Stimulated activated naive B cell treated with anti-CD40 and anti-IgM and Interleukin-4, amounts not matched to agents 10 μg/mL and 1 μg/mL and 100 μg/mL, for 72 hours (primary cell): ENCODE results near the gene GNGT2.

ENCODE experiments used
- ATAC-seq, 2 donors: fragments of 150-1000 bp; cut with Tn5 transposase; replicated peaks; 2 replicates each; pipeline ENCODE4 v1.10.0; 2021; ENCODE audit warnings: moderate library complexity in 1 of 2
- DNase-seq: peaks from one replicate; pipeline ENCODE4 v3.0.0; 2021
- H3K27ac Mint-ChIP-seq: one replicate; pipeline ENCODE4 v1.8.0; 2022; ENCODE audit warnings: mild to moderate bottlenecking, mixed read lengths
- H3K27me3 Mint-ChIP-seq, 2 donors: one replicate each; pipeline ENCODE4 v1.8.0; 2022; ENCODE audit warnings: mixed read lengths in 2 of 2
- H3K36me3 Mint-ChIP-seq, 2 donors: one replicate each; pipeline ENCODE4 v1.8.0; 2022; ENCODE audit warnings: mixed read lengths in 2 of 2, mild to moderate bottlenecking in 1 of 2
- H3K4me1 Mint-ChIP-seq, 2 donors: one replicate each; pipeline ENCODE4 v1.8.0; 2022; ENCODE audit warnings: mixed read lengths in 2 of 2, mild to moderate bottlenecking in 1 of 2
- H3K4me3 Mint-ChIP-seq, 2 donors: one replicate each; pipeline ENCODE4 v1.8.0; 2022; ENCODE audit warnings: mild to moderate bottlenecking in 2 of 2, mixed read lengths in 2 of 2, moderate library complexity in 1 of 2
- H3K9me3 Mint-ChIP-seq, 2 donors: one replicate each; pipeline ENCODE4 v1.8.0; 2022; ENCODE audit warnings: mixed read lengths in 2 of 2, mild to moderate bottlenecking in 1 of 2

The GNGT2 gene

DNA sequence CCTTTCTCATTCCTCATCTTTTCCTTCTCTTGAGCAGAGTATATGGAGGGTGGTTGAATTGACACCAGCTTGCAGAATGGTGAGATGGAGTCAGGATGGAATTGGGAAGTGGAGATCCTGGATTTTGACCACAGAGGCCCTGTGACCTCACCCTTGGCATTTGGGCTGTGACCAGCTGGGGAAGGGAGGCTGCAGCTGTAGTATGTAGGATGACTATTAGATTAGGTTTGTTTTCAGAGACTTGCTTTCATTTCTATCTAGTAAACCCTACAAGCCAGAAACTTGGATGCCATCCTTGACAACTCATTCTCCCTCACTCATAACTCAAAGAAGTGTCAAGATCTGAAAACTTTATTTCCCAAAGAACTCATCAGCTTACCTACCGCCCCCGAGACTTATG lies 5.9 kb downstream of the GNGT2 start:
- H3K27ac Mint-ChIP-seq, result no peak overlapping the region
- peaks cover 10 to 15% of the 10 kb centered on the region in 2 donors for H3K36me3 Mint-ChIP-seq
- H3K9me3 Mint-ChIP-seq, result no peaks in the 10 kb centered on the region
- DNase-seq (no peak), ATAC-seq (no peak)
- no peak overlapping the region for H3K4me3 Mint-ChIP-seq
- H3K4me1 Mint-ChIP-seq, result peaks cover 9 to 18% of the 10 kb centered on the region in 2 donors
- no peaks in the 10 kb centered on the region for H3K27me3 Mint-ChIP-seq

DNA sequence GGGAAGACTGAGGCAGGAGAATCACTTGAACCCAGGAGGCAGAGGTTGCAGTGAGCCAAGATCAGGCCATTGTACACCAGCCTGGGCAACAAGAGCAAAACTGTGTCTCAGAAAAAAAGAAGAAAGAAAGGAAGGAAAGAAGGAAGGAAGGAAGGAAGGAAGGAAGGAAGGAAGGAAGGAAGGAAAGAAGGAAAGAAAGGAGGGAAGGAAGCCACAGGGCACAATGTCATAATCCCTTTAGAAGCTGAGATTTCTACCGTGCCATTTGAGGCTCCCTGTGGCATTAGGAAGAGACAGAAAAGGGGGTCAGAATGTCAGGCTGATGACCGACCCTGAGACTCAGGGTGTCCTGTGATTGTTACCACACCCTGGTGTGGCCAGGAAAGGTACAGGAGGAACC lies 6.6 kb downstream of the GNGT2 start:
- DNase-seq (no peak), ATAC-seq (no peak)
- Mint-ChIP-seq H3K4me3 (no peak overlapping the region), H3K9me3 (no peaks in the 10 kb centered on the region), H3K36me3 (peaks cover 10 to 15% of the 10 kb centered on the region in 2 donors), H3K27ac (no peak overlapping the region), H3K27me3 (no peaks in the 10 kb centered on the region), H3K4me1 (peaks cover 2 to 11% of the 10 kb centered on the region in 2 donors)

DNA sequence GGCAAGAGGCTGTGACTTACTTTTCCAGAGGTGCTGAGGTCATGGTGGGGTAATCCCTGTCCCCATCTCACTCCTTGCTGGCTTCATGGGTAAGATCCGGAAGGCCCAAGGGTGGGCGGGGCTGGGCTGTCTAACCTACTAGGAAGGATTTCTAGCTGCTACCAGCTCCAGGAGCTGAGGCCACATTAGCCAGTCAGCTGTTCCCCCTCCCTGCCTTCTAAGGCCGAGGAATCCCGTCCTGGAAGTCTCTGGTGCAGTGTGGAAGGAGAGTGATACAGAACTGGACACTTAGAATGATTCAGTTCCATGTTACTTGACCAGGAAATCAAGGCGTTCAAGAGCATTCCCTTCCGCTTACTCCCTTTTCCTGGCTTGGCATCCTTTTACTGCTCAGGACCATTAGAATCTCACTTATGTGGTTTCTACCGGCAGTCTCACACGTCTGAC lies 8.9 kb downstream of the GNGT2 start:
- no peaks in the 10 kb centered on the region for H3K27me3 Mint-ChIP-seq
- no peak for ATAC-seq
- H3K36me3 Mint-ChIP-seq, result peaks cover 8 to 10% of the 10 kb centered on the region in 2 donors
- no peak overlapping the region for H3K4me3 Mint-ChIP-seq
- H3K4me1 Mint-ChIP-seq, result peaks cover 0 to 5% of the 10 kb centered on the region in 2 donors
- no peak overlapping the region for H3K27ac Mint-ChIP-seq
- DNase-seq, result no peak
- H3K9me3 Mint-ChIP-seq, result no peaks in the 10 kb centered on the region

DNA sequence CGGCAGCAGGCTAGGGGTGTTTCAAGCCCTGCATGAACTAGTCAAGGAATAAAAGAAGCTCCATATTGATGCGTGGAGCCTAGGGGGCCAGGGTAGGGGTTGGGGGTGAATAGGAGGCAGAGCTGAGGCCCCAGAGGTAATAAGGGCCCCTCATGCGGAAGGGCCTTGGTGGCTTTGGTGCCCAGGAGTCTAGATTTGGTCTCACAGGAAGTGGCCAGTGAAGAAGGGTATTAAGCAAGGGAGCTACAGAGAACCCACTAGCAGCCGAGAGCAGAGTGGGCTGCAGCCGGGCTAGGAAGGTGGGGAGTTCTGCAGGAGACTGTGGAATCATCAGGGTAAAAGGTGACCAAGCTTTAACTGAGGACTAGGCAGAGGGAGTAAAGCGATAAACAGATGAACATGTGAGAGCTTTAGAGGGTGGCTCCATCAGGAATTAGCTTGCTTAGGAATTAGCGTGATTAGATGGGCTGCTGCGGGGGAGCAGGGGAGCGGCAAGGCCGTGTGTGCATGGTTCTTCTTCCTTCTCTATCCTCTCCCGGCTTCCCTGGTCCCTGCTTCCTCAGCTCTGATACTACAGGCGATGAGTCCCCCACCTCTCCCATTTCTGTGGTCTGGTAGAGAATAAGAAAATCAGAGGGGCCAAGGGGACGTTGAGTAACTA lies 9.8 kb downstream of the GNGT2 start:
- Mint-ChIP-seq H3K27ac (no peak overlapping the region), H3K27me3 (no peaks in the 10 kb centered on the region), H3K4me1 (peaks cover 0 to 3% of the 10 kb centered on the region in 2 donors), H3K36me3 (peaks cover 0 to 2% of the 10 kb centered on the region in 2 donors), H3K4me3 (no peak overlapping the region), H3K9me3 (no peaks in the 10 kb centered on the region)
- ATAC-seq, result no peak
- DNase-seq, result no peak

DNA sequence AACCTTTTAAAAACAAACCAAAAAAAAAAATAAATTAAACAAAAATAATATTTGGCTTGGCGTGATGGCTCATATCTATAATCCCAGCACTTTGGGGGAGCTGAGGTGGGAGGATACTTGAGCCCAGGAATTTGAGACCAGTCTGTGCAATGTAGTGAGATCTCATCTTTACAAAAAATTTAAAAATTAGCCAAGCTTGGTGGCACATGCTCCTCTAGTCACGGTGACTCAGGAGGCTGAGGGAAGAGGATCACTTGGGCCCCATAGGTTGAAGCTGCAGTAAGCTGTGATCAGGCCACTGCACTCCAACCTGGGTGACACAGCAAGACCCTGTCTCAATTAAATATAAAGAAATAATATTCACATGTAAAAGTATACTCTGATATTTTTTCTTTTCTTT lies 12.2 kb downstream of the GNGT2 start:
- H3K4me1 Mint-ChIP-seq, result peaks cover 13 to 15% of the 10 kb centered on the region in 2 donors
- H3K9me3 Mint-ChIP-seq, result no peaks in the 10 kb centered on the region
- H3K27ac Mint-ChIP-seq, result no peak overlapping the region
- H3K36me3 Mint-ChIP-seq, result no peaks in the 10 kb centered on the region
- DNase-seq (no peak), ATAC-seq (no peak)
- H3K27me3 Mint-ChIP-seq, result no peaks in the 10 kb centered on the region
- no peak overlapping the region for H3K4me3 Mint-ChIP-seq

DNA sequence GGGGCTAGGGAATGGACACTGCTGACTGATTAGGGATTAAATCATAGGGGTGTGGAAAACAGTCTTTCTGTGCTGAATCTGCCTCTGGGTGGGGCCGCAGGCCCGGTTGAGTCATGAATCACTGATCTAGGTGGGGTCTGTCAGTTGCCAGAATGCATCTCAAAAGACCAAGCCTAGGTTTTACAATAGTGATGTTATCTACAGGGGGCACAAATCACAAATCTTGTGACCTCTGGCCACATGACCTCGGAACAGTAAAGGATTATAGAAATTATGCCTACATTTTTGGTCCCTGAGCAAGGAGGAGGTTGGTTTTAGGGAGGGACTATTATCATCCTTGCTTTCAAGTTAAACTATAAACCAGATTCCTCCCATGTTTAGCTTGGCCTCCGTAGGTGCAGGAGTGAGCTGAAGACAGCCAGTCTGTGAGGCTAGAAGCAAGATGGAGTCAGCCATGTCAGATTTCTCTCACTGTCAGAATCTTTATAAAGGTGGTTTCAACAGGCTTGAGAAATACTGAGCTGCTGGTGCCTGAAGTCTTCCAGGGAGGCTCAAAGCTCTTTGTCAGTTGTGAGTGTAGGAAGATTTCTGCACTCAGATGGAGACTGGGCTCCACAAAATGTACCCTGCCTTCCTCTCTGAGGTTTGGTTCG lies 12.9 kb downstream of the GNGT2 start:
- no peak overlapping the region for H3K27ac Mint-ChIP-seq
- no peak for ATAC-seq
- H3K9me3 Mint-ChIP-seq, result no peaks in the 10 kb centered on the region
- DNase-seq, result no peak
- no peak overlapping the region for H3K4me3 Mint-ChIP-seq
- H3K4me1 Mint-ChIP-seq, result peaks cover 15 to 23% of the 10 kb centered on the region in 2 donors
- H3K36me3 Mint-ChIP-seq, result peaks cover 2 to 3% of the 10 kb centered on the region in 2 donors
- H3K27me3 Mint-ChIP-seq, result peaks cover under 1 to 3% of the 10 kb centered on the region in 2 donors

DNA sequence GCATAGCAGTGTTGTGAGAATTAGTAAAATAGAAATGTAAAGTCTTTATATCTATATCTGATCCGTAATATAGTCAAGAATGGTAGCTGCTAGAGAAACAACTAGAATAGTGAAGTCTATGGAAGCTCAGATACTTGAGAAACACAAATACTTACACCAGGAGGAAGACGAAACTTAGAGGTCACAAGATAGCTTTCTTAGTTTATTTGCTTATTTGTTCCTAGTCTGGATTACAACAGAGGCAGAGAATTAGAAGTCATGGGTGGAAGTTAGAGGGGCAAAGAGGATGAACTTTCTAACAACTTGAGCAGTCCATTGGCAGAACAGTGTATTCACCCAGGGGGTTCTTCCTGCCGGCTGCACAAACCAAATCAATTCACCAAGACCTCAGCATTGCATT lies 13.9 kb downstream of the GNGT2 start:
- H3K36me3 Mint-ChIP-seq, result peaks cover 8 to 12% of the 10 kb centered on the region in 2 donors
- H3K27me3 Mint-ChIP-seq, result peaks cover 7 to 8% of the 10 kb centered on the region in 2 donors
- no peak overlapping the region for H3K4me3 Mint-ChIP-seq
- peaks cover 24 to 32% of the 10 kb centered on the region in 2 donors for H3K4me1 Mint-ChIP-seq
- DNase-seq (no peak), ATAC-seq (no peak)
- H3K27ac Mint-ChIP-seq, result no peak overlapping the region
- peaks cover 0 to 3% of the 10 kb centered on the region in 2 donors for H3K9me3 Mint-ChIP-seq

DNA sequence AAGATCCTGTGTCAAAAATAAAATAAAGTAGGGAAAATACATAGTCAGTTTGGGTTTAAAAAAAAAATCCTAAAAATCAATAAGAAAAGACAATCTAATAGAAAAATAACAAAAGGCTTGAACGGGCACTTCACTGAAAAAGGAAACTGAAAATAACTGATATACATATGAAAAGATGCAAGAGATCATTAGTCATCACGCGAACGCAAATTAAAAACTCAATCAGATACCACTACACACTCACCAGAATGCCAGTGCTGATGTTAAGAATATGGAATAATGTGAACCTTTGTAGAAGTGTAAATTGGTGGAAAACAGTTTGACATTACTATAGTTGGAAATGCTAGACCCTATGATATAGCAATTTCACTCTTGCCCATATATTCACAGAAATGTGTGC lies 14.6 kb downstream of the GNGT2 start:
- Mint-ChIP-seq H3K36me3 (peaks cover 8 to 12% of the 10 kb centered on the region in 2 donors), H3K27me3 (peaks cover 7 to 8% of the 10 kb centered on the region in 2 donors), H3K4me1 (peaks cover 26 to 33% of the 10 kb centered on the region in 2 donors), H3K9me3 (peaks cover 0 to 3% of the 10 kb centered on the region in 2 donors), H3K4me3 (no peak overlapping the region), H3K27ac (no peak overlapping the region)
- no peak for ATAC-seq
- DNase-seq, result no peak

DNA sequence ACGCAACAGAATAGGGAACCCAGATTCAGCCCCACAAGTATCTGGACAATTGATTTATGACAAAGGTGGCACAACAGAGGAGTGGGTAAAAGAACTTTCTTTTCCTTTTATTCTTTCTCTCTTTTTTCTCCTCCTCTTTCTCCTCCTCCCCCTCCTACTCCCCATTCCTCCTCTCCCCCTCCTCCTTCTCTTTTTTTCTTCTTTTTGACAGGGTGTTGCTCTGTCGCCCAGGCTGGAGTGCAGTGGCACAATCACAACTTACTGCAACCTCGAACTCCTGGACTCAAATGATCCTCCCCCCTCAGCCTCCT lies 16.1 kb downstream of the GNGT2 start:
- Mint-ChIP-seq H3K36me3 (peaks cover 8 to 12% of the 10 kb centered on the region in 2 donors), H3K9me3 (peaks cover 0 to 3% of the 10 kb centered on the region in 2 donors), H3K27me3 (peaks cover 7 to 8% of the 10 kb centered on the region in 2 donors), H3K27ac (peak overlapping the region; percentile 70), H3K4me3 (peak overlapping the region; percentile 90 to 97), H3K4me1 (peaks cover 29 to 41% of the 10 kb centered on the region in 2 donors)
- ATAC-seq (no peak), DNase-seq (no peak)

DNA sequence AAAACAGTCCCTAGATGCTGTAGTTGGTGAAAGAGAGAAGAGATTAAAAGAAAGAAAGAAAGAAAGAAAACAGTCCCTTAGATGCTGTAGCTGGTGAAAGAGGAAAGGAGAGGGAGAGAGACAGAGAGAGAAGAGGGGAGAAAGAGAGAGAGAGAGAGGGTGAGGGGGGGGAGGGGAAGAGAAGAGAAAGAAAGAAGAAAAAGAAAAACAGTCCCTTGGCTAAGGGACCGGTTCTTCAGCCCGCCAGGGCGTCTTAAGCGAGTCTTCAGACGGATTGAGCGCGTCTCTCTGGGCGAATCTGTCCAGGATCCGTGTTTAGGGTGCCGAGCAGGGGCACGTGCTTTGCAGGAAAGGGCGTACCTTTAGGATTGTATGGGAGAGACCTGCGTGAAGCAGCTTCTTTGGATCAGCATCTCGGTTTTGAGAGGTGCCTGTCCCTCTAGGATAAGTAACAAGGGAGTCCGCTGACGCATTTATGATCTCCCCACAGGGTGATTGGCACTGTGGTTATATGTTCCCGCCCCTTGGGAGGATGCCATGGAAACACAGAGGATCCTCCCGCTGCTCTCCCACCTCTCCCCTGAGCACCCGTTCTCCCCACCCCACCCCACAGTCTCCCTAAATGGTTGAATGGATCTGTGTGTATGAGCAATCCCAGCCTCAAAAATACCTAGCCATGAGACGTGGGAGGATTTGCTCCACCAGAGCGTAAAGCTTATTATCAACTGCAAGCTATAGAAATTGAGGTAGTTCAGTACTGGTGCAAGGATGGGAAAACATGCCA lies 16.7 kb downstream of the GNGT2 start:
- ATAC-seq (peak; percentile 33 to 39), DNase-seq (peak; percentile 74)
- Mint-ChIP-seq H3K36me3 (peaks cover 8 to 12% of the 10 kb centered on the region in 2 donors), H3K9me3 (peaks cover 0 to 3% of the 10 kb centered on the region in 2 donors), H3K4me3 (peak overlapping the region; percentile 90 to 97), H3K27ac (peak overlapping the region; percentile 99), H3K27me3 (peaks cover 7 to 8% of the 10 kb centered on the region in 2 donors), H3K4me1 (peaks cover 29 to 41% of the 10 kb centered on the region in 2 donors)

DNA sequence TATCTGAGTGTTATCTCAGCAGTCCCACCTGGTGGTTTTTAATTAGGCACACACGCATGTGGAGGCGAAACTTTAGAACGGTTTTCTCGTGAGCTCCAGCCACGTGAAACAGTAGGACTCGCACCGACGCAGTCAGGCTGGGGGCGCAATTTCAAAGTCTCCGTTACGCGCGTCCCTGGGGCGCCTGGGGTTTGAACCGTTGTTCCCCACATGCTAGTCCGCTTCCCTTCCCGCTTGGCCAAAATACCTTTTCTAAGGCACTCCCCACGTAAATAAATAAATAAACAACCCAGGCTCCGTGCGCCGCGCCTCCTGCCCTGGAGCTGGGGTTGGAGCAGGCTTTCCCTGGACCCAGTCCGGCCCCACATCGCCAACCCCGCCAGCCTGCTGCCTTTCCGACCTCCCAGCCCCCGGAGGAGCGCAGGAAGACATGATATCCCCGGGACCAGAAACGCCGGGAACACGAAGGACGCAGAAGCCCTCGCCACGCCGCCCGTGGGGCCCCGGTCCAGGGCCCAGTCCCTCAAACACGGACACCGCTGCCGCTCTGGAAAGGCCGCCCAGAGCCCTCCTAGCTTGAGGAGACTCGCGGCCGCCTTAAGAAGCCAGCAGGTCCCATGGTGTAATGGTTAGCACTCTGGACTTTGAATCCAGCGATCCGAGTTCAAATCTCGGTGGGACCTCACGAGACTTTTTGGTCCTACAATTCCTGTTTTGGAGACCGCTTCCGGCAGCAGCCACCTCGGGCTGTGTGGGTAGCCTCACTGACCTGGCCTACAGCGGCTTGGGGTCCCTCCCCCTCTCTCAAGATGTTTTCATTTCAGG lies 18.2 kb downstream of the GNGT2 start:
- H3K9me3 Mint-ChIP-seq, result peaks cover 0 to 3% of the 10 kb centered on the region in 2 donors
- peaks cover 29 to 41% of the 10 kb centered on the region in 2 donors for H3K4me1 Mint-ChIP-seq
- peaks cover 7 to 8% of the 10 kb centered on the region in 2 donors for H3K27me3 Mint-ChIP-seq
- peak; percentile 60 for ATAC-seq
- peaks cover 8 to 12% of the 10 kb centered on the region in 2 donors for H3K36me3 Mint-ChIP-seq
- peak overlapping the region; percentile 90 to 97 for H3K4me3 Mint-ChIP-seq
- peak overlapping the region; percentile 99 for H3K27ac Mint-ChIP-seq
- peak; percentile 82 for DNase-seq

DNA sequence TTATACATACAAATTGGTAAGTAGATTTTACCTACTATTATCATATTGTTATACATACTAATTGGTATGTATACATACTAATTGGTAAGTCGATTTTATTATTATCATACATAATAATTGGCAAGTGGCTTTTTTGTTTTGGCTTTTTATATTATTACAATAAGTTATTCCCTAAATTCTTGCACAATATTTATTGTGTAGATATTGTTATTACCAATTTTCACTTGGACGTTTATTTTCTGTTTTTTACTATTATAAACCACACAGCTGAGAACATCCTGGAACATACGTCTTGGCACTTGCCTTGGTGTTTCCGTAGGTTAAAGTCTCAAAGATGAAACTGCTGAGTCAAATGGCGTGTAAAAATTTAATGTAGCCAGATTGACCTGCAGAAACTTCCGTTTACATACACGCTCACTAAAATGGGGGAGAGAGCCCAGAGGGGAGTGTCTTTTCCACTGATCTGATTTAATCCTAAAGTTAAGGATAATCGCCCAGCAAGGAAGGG lies 18.9 kb downstream of the GNGT2 start:
- Mint-ChIP-seq H3K4me1 (peaks cover 29 to 41% of the 10 kb centered on the region in 2 donors), H3K36me3 (peaks cover 8 to 12% of the 10 kb centered on the region in 2 donors), H3K9me3 (peaks cover 0 to 3% of the 10 kb centered on the region in 2 donors), H3K27ac (peak overlapping the region; percentile 99), H3K27me3 (peaks cover 7 to 8% of the 10 kb centered on the region in 2 donors), H3K4me3 (peak overlapping the region; percentile 90 to 97)
- ATAC-seq, result peak; percentile 4 to 6
- DNase-seq, result no peak

DNA sequence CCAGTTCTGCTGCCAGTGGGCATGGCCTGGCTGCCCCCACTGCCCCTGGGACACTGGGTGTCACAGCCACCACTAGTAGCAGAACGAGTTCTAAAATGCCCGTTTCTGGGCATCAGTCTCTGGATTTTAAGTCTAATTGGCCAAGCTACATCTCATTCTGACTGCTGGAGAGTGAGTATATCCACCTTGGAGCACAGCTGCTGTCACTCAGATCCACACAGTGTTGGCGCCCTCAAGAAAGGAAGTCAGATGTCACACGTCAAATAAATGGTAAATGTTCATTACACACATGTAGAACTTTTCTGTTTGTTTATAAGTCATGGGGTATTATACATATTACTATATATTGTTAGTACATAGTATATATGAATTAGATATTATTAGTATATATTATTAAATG lies 19.4 kb downstream of the GNGT2 start:
- Mint-ChIP-seq H3K36me3 (peaks cover 10 to 12% of the 10 kb centered on the region in 2 donors), H3K9me3 (peaks cover 4% of the 10 kb centered on the region in 2 donors)

More for the DNA sequence above, 19.4 kb downstream of the GNGT2 start:
- peaks cover 29 to 41% of the 10 kb centered on the region in 2 donors for H3K4me1 Mint-ChIP-seq
- DNase-seq, result no peak
- H3K27ac Mint-ChIP-seq, result no peak overlapping the region
- no peak overlapping the region for H3K4me3 Mint-ChIP-seq
- peaks cover 7 to 8% of the 10 kb centered on the region in 2 donors for H3K27me3 Mint-ChIP-seq
- no peak for ATAC-seq
